Measurements from ENCODE around the gene CASK. TPM values are rescaled to one million over a fixed set of nuclear protein-coding genes. Genes with fewer than 3 reads are reported as not detected.

Gene CASK
- total RNA-seq, 4 donors from 2014 or later: 21.3 to 28.7 (median 24.0) TPM

DNA sequence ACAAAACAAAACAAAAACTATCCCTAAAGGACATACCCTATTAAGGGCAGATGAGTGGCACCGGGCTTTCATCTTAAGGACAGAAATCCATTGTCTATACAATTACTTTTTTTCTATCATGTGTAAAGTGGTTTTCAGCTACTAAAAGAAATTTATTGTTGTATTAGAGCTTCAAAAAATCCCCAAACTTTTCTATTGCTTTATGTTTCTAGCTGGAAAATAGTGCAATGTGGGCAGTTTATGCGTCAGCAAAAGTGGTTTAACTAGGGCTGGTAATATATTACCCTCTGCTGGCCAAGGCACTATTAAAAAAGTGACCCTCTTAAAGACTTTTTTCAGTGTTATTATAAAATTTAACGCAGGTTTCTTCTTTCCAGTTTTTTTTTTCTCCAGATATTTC, 214.9 kb downstream of the CASK start:
- Histone ChIP-seq H3K9me3 (no peaks in the 10 kb centered on the region), H3K4me1 (no peaks in the 10 kb centered on the region), H3K4me3 (no peak overlapping the region), H3K36me3 (no peaks in the 10 kb centered on the region), H3K27me3 (no peaks in the 10 kb centered on the region), H3K27ac (replicated peaks in 1 of 4) (no peak overlapping the region)
- TF ChIP-seq EP300 (IDR thresholded peaks at IDR 0.05): no peak
- no peak for TF ChIP-seq POLR2AphosphoS5 (IDR thresholded peaks at IDR 0.05)
- TF ChIP-seq, protein P1, sequence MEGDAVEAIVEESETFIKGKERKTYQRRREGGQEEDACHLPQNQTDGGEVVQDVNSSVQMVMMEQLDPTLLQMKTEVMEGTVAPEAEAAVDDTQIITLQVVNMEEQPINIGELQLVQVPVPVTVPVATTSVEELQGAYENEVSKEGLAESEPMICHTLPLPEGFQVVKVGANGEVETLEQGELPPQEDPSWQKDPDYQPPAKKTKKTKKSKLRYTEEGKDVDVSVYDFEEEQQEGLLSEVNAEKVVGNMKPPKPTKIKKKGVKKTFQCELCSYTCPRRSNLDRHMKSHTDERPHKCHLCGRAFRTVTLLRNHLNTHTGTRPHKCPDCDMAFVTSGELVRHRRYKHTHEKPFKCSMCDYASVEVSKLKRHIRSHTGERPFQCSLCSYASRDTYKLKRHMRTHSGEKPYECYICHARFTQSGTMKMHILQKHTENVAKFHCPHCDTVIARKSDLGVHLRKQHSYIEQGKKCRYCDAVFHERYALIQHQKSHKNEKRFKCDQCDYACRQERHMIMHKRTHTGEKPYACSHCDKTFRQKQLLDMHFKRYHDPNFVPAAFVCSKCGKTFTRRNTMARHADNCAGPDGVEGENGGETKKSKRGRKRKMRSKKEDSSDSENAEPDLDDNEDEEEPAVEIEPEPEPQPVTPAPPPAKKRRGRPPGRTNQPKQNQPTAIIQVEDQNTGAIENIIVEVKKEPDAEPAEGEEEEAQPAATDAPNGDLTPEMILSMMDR (IDR thresholded peaks at IDR 0.05): no peak
- no peak for TF ChIP-seq POLR2A (IDR thresholded peaks at IDR 0.05; ENCODE audit: low read depth)
- intact Hi-C loops (cut with DNase I): no loop called here
- DNase-seq (ENCODE audit: extremely low spot score): no peak
- 51% methylated on average over 3 of the region's 3 CpGs for WGBS

GRCh38 chrX:41707218-41707617, 216.1 kb downstream of the CASK start:
- TF ChIP-seq POLR2A (IDR thresholded peaks at IDR 0.05; ENCODE audit: low read depth) (no peak), EP300 (IDR thresholded peaks at IDR 0.05) (no peak), POLR2AphosphoS5 (IDR thresholded peaks at IDR 0.05) (no peak)
- TF ChIP-seq, protein P1 (IDR thresholded peaks at IDR 0.05): no peak
- H3K27ac ChIP-seq (replicated peaks in 1 of 4): no peak overlapping the region
- no peaks in the 10 kb centered on the region for H3K27me3 ChIP-seq
- no peaks in the 10 kb centered on the region for H3K36me3 ChIP-seq
- intact Hi-C loops (cut with DNase I): no loop called here
- 33% methylated on average over 1 of the region's 1 CpG for WGBS
- no peak for DNase-seq (ENCODE audit: extremely low spot score)
- no peak overlapping the region for H3K4me3 ChIP-seq
- H3K4me1 ChIP-seq: no peaks in the 10 kb centered on the region
- no peaks in the 10 kb centered on the region for H3K9me3 ChIP-seq

DNA sequence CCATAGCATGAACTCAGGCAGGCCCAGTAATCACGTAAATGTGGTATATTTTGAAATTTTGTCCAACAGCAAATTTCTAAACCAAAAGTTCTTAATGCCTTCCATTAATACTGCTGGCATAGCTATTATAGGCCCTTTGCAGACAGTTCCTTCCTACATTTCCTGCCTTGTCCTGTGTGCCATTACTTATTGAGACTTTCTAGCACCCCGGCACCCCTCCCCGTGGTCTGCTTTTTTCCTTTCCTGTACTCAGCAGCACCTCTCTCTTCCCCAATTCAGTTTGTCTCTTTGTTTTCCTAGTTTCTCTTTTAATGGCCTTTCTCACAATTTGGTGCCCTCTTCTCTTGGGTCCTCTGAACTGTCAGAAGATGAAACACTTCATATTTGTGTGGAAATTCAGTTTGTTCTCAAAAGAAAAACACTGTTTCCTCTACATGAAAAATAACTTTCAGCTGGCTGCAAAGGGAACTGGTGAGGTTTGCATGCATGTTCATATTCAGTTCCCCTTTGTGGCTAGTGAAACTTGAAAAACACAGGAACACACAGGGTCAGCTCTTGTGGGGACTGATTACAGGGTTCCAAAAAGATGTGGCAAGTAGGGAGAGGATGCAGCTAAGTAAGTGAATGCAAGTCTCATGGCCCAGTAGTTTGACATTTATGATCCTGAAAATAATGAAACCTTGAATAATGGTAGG, 217.5 kb downstream of the CASK start:
- Histone ChIP-seq H3K9me3 (no peaks in the 10 kb centered on the region), H3K27ac (replicated peaks in 1 of 4) (no peak overlapping the region), H3K4me1 (no peaks in the 10 kb centered on the region), H3K27me3 (no peaks in the 10 kb centered on the region), H3K36me3 (no peaks in the 10 kb centered on the region), H3K4me3 (no peak overlapping the region)
- TF ChIP-seq POLR2A (IDR thresholded peaks at IDR 0.05; ENCODE audit: low read depth) (no peak), POLR2AphosphoS5 (IDR thresholded peaks at IDR 0.05) (no peak), EP300 (IDR thresholded peaks at IDR 0.05) (no peak)
- TF ChIP-seq, protein P1 (IDR thresholded peaks at IDR 0.05): no peak
- intact Hi-C loops (cut with DNase I): no loop called here
- DNase-seq (ENCODE audit: extremely low spot score): no peak
- 65% methylated on average over 3 of the region's 3 CpGs for WGBS

- intact Hi-C loops (cut with DNase I): no loop called here
Measured at GRCh38 chrX:41705042-41705441, 218.3 kb downstream of the CASK start.

More at GRCh38 chrX:41705042-41705441, 218.3 kb downstream of the CASK start:
- H3K4me3 ChIP-seq: no peak overlapping the region
- TF ChIP-seq POLR2AphosphoS5 (IDR thresholded peaks at IDR 0.05): no peak
- TF ChIP-seq, protein P1 (IDR thresholded peaks at IDR 0.05): no peak
- TF ChIP-seq EP300 (IDR thresholded peaks at IDR 0.05): no peak
- no peak for TF ChIP-seq POLR2A (IDR thresholded peaks at IDR 0.05; ENCODE audit: low read depth)
- no peak overlapping the region for H3K27ac ChIP-seq (replicated peaks in 1 of 4)
- H3K27me3 ChIP-seq: no peaks in the 10 kb centered on the region
- no peaks in the 10 kb centered on the region for H3K36me3 ChIP-seq
- 80% methylated on average over 1 of the region's 1 CpG for WGBS
- H3K9me3 ChIP-seq: no peaks in the 10 kb centered on the region
- DNase-seq (ENCODE audit: extremely low spot score): no peak
- no peaks in the 10 kb centered on the region for H3K4me1 ChIP-seq
